Left ventricle myocardium superior (tissue), 1 donor: ENCODE results near the gene ADAMTS1. TPM values are rescaled to one million over a fixed set of nuclear protein-coding genes. Genes with fewer than 3 reads are reported as not detected.

Experiments
- ATAC-seq: fragments of 200-7000 bp; cut with Tn5 transposase; one replicate; pipeline ENCODE4 v1.9.1; 2020; ENCODE audit warnings: mild to moderate bottlenecking, moderate library complexity
- DNase-seq: peaks from one replicate; pipeline ENCODE4 v3.0.0-alpha.2; 2020
- intact Hi-C: fragments of 100-400 bp; cut with micrococcal nuclease; formaldehyde crosslinking; loops from one replicate; pipeline ENCODE4 v1.11.0; 2022
- total RNA-seq: library from RNA; stranded (reverse); fragmentation: NEBNext Ultra II Directional; extraction: Animal tissue kit (Norgen Biotek cat#: 25700); gene quantifications from one replicate; pipeline ENCODE4 v1.2.1, GENCODE V29; 2021
- donor health status: DM: no; HTN: yes; CAD: no; lungs with severe emphysema.

Gene ADAMTS1
- total RNA-seq, 1 donor from 2014 or later, result 41.8 TPM

- intact Hi-C loops, result no loop called here
- DNase-seq, result no peak
- ATAC-seq, result no peak
These were observed 47.2 kb downstream of the ADAMTS1 start for GRCh38 chr21:26797878-26798456.

- ATAC-seq, result peak; percentile 93
- intact Hi-C loops, result no loop called here
- DNase-seq, result peak; percentile 42
These were observed 49.3 kb downstream of the ADAMTS1 start for GRCh38 chr21:26795866-26796329.

DNA sequence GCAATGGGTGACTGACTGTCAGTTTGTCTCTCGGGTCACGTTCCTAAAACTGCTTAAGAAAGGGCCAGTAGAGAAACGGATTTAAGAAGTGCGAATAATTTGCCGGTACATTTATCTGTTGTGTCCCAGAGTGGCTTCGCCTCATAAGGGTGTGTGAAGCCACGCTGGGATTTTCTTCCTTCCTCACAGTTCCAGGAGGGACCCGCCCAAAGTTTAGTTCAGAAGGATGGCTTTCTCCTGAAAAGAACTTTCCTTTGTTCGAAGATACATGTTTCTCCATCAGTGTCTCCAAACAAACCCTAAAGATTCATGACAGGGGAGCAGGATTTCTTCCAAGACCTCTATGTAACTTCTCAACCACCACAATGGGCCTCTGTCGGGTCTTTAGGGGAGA, 49.8 kb downstream of the ADAMTS1 start:
- ATAC-seq (peak; percentile 34), DNase-seq (no peak)
- intact Hi-C loops, result no loop called here

DNA sequence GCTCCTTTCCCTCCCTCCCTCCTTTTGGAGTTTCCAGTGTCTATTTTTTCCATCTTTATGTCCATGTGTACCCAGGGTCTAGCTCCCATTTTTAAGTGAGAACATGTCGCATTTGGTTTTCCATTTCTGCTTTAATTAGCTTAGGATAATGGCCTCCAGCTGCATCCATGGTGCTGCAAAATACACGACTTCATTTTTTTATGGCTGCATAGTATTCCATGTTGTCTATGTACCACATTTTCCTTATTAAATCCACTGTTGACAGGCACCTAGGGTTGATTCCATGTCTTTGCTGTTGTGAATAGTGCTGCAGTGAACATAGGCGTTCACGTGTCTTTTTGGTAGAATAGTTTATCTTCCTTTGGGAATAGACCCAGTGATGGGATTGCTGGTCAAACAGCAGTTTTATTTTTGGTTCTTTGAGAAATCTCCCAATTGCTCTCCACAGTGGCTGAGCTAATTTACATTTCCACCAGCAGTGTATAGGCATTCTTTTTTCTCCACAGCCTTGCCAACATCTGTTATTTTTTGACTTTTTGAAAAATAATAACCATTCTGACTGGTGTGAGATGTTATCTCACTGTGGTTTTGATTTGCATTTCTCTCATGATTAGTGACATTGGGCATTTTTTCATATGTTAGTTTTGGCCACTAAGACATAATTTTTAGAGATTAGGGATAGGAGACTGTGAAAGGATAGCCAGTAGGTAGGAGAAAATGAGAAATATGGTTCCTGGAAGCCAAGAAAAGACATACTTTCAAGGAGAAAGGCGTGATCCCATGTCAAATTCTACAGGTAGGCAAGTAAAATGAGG, 50.4 kb downstream of the ADAMTS1 start:
- DNase-seq (no peak), ATAC-seq (peak; percentile 5)
- intact Hi-C loops, result no loop called here

DNA sequence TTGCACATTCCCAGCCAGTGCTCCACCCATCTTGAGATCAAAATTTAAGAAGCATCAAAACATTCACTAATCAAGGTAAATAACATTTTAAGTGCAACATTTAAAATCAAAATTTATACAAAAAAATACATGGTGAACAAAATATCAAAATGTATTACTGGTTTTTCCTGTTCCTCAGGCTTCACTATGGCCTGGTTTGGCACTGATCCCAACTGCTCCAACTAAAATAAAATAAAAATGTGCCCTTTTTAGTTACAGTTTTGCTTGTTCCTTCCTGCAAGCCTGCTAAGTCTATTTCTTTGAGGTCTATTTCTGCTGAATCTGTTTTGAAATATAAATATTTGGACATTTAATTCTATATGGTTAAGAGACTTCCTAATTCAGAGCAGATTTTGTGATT, 54.9 kb downstream of the ADAMTS1 start:
- ATAC-seq, result no peak

GRCh38 chr21:26788790-26789189, 56.4 kb downstream of the ADAMTS1 start:
- peak; percentile 52 for DNase-seq
- ATAC-seq, result peak; percentile 83
- intact Hi-C loops, result no loop called here

More for the DNA sequence above, 54.9 kb downstream of the ADAMTS1 start:
- no peak for DNase-seq
- intact Hi-C loops, result no loop called here

Other genes with a start within 250 kb of the ADAMTS1 start
- 3.0 TPM for gene ADAMTS5, start 121.7 kb upstream of the ADAMTS1 start, total RNA-seq